ENCODE data around the gene NFIB.

NFIB gene

DNA sequence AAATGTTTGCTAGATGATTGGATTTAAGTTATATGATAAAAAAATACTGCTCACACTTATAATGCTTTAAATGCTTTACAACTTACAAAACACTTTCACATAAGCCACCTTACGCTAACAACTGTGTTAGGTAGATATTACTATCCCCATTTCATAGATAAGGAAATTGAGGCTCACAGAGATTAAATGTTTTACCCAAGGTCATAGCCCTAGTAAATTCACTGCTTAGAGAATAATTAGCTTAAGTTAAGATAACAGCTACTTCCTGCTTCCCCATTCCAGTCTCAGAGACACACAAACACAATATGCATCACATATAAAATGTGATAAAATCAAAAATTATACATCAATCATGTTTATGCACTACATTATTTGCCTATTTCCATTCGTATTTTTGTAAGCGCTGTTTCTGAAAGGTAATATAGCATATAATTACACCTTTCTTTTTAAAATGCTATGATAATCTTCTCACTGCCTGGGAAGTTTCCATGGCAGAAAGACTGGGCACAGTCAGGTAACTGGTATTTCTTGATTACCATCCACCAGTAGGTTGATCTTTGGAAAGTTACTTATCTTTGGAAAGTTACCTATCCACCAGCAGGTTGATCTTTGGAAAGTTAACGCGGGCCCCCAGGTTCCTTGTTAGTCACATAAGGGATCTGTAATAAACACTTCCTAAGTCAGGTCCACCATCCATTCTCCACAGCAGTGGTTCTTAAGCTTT is 101.1 kb downstream of the NFIB start:
- DNase-seq (ENCODE audit: low read depth): no peak

DNA sequence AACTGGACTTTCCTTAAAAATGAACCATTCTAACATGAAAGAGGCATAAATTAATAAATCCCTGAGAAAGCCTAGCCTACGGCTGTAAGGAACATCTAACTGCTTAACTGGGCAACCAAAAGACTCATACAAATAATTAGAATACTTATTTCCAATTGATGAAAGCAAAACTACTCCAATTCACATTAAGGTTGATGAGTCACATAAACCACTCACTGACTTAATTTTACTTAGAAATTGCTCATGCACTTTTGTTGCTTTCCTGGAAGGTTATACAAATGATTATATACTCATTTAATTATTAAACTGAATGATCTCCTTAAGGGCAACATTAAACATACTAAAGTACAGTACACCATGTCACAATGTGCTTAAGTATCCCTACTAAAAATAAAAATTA is 101.9 kb downstream of the NFIB start:
- no peak for DNase-seq (ENCODE audit: low read depth)

DNA sequence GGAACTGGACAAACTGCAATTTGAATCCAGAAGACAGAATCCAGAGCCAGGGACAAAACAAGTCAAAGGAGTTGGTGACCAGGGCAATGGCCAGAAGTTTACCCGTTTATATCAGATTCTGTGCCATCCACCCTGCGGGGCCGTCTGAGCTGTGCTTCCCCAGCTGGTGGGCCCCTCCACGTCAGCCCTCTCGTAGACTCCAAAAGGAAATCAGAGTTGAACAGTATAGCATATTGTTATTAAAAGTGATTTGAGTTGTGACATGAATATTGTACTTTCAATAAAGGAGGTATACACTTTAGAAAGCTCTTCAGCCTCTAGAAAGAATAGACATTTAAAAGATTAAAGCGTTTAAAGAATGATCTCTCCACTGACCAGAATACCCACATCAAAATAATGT is 102.4 kb downstream of the NFIB start:
- DNase-seq (ENCODE audit: low read depth): no peak

DNA sequence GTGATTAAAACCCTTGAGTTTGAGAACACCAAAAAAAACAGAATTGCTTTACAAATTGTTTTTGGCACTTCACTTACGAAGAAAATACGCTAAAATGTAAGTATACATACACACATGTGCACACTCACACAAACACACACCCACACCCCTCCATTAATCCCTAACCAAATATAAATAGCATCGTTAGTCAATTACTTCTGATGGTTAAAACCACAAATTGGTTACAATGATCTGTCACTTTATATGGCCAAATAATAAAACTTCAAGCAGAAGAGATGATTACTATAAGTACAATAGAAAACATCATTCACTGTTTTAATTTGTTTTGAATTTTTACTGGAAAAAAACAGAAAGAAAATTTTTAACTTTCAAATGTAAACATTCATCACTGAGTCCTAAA is 103.5 kb downstream of the NFIB start:
- DNase-seq (ENCODE audit: low read depth): no peak

DNA sequence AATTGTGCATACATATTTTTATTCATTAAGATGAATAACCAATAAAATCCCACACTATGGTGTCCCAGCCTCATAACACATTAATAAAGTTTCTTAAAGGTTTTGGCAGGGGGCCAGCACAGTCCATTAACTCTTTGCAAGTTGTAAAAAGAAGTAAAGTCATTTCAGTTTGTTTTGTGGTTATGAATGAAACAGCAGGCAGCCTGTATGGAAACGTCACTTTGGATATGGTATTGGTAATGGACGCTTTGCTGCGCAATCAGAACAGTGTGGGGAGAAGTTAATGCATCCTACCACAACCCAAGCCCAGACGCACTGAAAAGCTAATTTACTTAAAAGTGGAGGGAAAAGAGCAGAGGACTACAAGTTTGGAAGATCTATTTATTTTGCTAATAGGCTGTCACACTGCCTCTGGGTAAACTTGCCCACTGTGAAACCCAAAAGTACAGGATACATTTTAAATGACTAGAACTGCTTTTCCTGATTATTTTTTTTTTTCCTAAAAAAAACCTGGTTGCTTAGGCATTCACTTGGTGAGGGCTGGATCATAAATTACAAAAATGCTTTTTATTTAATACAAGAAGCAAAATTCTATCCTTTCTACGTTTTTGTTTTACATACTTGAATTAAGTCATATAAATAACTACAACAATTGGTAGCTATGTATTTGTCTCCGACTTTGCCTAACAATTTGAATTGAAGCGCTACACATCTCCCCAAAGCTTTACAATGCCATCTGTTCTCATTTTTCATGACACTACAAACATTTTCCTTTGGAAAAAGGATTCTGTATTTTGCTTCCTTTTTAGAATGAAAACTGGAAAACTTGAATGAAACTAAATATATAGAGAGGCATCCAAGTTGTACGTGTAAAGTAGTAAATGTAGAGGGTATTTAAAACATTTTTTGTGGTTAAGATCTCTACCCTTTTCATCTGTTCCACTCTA is 104.3 kb downstream of the NFIB start:
- DNase-seq (ENCODE audit: low read depth): no peak

DNA sequence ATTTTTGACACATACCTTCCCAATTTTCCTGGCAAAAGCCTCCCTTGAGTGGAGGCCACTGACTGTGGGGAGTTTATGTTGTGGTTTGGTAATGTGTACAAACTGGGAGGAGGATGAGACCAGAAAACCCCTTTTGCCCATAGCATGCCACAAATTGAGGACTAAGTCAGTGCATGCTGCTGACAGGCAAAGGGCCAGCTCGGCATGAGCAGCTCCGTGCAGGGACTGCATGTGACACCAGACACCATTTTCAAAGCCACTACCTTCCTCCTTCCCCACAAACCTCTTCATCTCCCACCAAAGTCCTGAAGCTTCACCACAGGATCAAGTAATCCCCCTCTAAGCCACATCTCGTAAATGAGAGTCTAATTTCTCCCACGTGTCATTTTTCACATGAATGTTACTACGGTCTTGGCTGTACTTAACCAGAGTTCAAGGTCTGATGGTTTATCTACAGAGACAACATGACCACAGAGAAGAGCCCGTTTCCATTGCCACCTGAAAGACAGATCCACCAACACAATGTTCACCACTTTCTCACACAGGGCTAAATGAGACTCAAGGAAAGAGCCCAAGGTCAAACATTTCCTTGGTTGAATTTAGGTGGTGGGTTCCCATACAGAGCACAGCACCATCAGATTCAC is 106.5 kb downstream of the NFIB start:
- DNase-seq (ENCODE audit: low read depth): no peak

DNA sequence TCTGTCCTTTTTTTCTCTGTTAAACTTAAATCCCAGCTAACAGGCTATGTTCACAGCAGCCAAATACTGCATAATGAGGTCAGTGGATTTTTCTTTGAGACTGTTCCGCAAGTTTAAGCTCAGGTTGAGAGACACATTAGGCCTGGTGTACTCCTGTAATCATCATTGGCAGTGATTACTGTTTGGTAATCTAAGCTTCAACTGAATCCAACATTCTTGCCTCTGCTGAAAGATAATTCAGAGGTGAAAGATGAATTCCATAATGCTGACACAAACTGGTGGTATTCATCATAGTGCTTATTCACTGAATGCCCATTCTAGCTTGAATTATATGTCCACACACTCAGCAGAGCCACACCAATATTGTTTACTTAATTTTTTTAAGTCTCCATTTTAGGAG is 108.5 kb downstream of the NFIB start:
- DNase-seq (ENCODE audit: low read depth): no peak

DNA sequence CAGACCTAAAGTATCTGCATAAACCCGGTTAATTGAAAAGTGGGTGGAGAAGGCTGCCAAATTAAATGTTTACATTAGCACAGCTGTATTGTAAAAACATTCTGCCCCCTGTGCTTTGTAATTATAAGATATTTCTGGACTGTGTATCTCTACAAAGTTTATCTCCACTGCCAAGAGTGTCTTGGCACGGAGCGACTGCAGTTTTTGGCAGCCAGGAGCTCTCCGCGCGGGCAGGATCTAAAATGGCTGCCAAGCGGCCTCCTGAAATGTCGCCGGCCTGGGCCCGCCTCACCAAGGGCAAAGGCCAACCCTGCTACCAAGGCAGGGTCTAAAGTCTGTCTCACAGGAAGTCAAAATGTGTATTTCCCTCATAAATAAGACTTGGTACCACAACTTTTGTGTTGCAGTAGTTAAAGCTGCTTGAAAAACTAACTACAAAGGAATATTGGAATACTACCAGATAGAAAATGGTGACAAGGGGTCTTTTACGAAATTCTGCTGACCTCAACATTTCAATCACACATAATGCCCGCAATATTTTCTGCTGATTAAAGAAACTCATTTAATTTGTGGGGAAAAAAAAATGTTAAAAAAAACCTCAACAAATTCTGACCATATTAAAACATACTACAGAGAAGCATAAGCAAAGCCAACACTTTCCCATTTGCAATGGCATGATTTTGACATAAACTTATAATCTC is 110.4 kb downstream of the NFIB start:
- no peak for DNase-seq (ENCODE audit: low read depth)

DNA sequence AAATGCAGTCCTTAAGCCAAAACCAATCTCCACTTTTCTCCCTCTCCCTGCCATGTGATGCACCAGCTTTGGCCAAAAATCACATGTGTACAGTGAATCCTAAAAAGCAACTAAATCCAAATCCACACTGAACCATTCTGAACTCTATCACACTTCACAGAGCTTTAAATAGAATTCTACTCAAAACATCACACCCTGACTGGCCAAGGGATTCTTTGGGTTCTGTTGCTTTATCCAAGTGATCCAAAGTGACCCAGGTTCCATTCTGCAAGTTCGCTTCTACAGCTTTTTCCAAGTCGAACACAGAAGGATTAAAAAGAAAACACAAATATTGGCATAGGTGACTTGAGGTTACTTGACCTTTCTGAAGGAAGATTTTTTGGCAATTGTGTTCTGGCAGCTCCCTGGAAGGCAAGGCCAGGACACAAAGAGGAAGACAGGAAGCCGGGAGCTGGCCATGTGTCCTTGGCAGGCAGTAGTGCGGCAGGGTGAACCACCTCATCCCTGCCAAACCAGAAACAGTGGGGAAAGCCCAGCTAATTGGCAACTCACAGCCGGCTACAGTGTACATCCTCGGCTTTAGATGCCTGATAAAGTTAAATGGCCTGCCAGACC is 115.0 kb downstream of the NFIB start:
- DNase-seq (ENCODE audit: low read depth): no peak

DNA sequence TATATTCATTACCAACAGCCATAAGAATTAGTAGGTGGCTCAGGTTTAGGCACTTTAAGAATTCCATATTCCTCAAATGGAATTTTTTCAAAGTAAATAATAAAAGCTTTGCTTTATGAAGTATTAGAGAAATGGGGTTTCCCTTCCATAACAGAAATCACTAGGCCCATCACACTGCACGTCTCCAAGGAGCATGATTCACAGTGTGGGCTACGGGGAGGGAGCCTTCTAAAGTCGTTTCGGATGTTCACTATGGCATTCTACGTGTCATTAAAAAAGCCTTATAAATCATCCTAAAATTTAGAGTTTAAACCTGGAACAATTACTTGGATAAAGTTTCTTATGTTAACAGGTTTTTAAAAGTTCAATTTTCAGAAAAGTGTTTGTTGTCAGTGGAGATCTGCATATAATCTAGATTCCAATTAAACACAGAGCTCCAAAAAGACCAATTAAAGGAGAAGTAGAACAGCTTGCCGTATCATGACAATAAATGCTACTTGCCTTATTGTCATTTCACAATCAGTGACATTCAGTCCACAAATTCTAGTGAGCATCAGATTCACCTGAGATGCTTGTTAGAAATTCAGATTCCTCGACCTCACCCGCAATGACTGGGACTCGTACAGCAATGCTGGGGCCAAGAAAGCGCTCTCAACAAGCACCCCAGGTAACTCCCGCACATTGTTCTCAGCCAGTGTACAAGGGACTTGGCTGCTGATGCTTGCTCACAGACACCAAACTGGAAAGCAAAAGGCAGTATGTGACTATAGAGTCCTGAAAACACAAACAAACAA is 115.7 kb downstream of the NFIB start:
- DNase-seq (ENCODE audit: low read depth): no peak

DNA sequence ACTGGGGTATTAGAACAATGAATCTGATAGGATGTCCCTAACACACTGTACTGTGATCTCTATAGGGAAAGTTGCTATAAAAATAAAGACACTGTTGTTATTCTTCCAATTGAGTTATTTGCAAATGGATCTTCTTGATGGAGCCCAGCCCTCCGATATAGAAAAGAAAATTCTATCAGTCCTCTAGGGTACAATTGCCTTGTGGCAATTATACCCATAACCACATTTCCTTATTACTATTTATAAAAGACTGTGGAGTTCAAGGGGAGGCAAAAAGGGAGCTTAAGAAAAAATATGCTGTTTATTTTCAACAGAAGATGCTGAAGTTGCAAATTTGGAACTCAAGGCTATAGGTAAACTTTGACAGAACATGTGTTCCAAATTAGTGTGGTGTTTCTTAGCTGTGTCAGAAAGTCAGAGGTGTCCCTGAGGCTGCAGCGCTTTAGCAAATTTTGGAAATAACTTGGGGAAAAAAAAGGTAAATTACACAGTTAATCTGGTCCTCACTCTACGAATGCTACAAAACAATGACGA is 116.5 kb downstream of the NFIB start:
- no peak for DNase-seq (ENCODE audit: low read depth)

DNA sequence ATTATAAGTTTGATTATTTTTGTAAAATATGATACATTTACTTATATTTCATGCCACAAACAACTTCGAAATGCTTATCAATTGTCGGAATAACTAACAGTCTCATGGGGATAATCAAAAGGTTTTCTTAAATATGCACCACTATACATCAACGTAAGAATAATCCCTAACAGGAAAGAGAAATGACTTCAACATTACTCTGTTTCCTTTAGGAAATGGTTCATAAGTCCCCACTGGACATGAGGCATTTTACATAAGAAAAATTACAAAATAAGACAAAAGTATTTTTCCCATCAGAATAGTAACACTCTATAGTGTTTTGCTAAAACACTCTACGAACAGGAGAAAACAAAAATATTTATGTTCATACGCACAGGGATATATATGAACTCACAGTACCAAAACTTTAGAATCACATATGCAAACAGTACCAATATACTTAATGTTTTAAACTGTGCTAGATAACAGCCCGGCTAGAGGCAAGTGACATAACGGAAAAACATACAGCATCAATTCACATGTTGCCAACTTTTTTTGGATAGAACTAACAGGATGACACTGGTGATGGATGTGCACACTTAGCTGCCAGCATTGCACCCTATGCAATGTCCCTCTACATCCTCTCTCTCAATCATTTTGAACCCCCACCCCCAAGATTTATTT is 120.5 kb downstream of the NFIB start:
- no peak for DNase-seq (ENCODE audit: low read depth)

DNA sequence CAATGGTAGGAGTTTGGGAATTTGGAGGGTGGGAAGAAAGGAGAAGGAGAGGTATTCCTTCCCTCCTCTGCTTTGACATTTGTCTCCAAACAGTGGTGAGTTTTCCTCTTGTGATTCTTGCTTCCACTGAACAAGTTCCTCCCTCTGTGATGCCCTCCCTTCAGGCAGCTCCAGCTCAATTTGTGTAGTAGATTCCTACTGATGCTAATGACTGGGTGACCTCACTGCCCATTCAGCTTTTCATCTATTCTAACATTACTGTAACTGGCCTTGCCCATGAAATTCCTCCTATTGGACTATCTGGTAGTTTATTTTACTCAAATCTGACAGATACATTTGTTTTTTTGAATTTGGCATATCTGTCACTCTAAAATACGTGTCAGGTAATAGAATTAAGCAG is 121.4 kb downstream of the NFIB start:
- DNase-seq (ENCODE audit: low read depth): no peak

DNA sequence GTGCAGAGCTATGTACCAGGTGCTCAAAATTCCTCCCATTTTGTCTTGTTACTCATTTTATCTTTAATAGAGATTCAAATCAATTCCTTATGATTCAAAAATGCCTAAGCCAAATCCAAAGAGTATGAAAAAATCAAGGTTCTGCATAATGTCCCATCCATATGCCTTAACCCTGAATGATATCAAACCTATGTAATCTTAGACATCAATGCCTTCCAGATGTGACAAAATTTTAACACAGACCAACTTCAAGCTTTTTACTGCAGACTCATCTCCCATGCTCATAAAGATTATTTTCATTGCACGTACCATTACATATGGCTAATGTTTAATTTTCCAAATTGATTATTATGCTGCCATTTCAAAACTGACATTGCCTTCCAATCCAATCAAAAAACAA is 122.4 kb downstream of the NFIB start:
- DNase-seq (ENCODE audit: low read depth): no peak

DNA sequence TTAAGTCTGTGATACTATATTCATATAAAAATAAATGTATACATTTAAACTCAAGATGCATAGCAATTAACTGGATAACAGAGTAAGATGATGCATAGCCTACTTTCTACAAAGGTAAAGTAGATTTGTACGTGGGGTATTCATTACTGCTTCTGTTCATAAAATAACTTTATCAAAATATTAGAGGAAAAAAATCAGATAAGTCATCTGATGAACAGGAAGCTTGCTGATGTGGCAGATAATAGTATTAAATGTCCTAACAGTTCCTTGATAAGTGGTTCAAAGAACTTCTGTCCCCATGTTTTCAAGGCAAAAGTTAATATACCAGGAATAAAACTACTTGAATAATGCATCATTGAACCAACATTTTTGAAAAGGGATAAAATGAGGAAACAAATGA is 123.7 kb downstream of the NFIB start:
- DNase-seq (ENCODE audit: low read depth): no peak

DNA sequence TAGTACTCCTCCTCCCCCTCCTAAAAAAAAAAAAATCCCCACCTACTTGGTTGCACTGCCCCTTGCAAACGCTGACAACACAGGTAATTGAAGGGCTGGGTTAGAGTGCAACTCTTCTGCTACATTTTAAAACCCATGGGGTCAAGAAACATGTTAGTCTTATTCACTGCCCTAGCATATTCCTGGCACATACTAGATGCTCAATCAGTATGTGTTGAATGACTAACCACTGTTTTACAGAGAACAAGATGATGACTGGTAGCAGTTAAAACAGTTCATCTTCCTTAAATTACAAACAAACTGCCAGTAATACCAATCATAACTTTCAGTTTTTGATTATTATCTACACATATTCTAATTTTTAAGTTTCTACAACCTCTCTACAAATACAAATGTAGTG is 124.4 kb downstream of the NFIB start:
- no peak for DNase-seq (ENCODE audit: low read depth)

DNA sequence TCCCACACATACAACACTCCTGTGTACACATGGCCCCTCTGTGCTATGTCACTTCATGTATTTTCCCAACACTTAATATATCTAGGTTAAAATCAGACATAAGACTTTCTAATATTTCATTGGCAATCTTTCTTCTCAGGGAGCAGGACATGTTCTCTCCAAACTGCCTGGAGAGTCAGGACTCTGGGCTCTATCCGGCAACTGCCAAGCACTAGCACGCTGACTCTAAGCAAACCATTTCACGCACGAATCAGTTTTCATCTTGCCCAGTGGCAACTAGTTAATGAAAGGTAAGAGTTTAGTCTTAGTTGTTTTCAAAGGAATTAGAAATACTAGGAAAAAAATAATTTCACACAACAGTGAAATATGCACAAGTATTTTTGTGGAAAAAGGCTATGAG is 124.8 kb downstream of the NFIB start:
- no peak for DNase-seq (ENCODE audit: low read depth)

DNA sequence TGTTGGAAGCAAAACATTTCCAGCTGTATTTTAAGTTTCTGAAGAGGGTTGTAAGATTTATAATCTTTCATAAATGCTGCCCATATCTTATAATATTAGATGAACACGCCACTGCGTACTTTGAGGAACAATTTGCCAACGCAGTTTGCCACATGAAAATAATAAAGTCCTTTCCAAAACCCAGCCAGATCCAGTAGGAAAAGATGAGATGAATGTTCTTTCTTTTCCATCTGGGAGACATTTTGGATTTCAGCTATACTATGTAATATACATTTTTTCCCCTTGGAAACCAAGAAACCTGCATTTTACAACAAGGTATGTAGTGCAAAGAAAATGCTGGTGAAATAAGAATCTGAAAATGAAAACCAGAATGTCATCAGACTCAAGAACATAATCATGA is 125.4 kb downstream of the NFIB start:
- no peak for DNase-seq (ENCODE audit: low read depth)

DNA sequence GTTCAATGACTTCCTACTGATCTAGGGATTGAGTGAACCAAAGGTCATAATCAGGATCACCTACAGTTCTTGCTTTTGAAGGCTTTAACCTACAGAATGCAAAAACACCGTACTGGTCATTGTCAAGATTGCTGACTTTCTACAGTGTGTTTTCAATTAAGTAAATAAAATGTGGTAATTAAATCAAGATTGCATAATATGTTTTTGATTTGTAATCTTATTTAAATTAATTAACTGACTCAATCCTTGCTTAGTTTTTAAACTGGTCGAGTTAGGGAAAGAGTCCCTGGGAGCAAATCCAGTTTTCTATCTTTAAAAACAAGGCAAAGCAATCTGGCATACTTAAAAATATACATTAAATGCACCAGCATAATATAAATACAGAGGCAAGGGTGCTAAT is 125.9 kb downstream of the NFIB start:
- DNase-seq (ENCODE audit: low read depth): no peak

DNA sequence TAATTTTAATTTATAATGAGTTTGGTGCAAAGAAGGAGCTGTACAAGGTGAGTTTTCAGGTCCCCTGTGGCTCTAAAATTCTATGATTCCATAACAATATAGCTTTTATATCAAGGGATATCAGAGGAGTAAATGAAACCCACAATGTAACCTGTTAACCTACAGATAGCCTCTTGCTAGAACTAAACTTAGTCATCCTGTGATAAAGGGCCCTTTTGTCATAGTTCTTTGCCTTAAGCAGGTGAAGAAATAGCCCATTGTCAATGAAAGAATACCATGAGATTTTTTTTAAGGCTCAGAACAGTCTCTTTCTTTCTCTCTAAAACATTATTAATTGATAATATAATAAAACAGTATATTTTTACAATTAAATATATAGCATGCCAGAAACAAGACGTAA is 127.8 kb downstream of the NFIB start:
- no peak for DNase-seq (ENCODE audit: low read depth)

Data from stimulated activated CD8-positive, alpha-beta memory T cell treated with anti-CD3 and anti-CD28 coated beads, Interleukin-15, amount 100 ng/mL, for 24 hours (primary cell).